GM21515 (cell line): ENCODE data around the gene CAPN14.
A peak's percentile ranks its signal among the peaks of the same experiment; 100 is the strongest.

Experiments
- ATAC-seq: cut with Tn5 transposase; IDR thresholded peaks from one replicate; pipeline ENCODE4 v1.9.1; 2021; ENCODE audit not compliant: unreplicated experiment

The CAPN14 gene

DNA sequence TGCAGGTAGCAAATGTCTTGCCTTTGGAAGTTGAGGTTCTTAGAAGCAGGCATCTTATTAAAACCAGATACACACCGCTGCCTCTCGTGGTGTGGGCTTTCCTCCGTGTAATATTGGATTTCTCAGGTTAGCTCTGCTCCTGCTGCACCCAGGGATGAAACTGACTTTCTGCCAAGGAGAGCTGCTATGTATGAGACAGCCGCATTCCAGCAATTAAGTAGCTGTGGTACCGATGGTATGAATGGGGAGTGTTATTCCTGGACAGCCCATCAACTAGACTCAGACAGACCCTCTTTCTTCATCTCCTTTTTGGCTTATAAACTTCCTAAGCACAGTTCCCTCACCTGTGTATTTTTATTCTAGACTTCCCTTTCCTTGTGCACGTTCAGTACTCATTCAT lies 9.8 kb upstream of the CAPN14 start:
- no peak for ATAC-seq

- no peak for ATAC-seq
Observed at GRCh38 chr2:31226266-31226665, 9.0 kb upstream of the CAPN14 start.

DNA sequence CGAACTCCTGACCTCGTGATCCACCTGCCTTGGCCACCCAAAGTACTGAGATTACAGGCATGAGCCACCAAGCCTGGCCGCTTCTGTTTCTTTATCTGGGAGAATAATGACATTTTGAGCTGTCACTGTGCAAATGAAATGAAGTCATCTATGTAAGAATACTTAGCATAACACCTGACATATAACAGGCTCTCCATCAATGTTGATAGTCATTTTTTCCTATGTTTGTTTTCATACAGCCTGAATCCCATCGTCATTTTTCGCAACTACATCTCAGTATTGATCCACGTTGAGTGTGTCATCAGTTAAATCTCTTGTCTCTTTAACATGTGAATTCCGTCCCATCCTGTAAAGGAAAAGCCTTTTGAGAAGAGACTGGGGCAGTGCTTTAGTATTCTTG lies 6.4 kb upstream of the CAPN14 start:
- ATAC-seq = no peak

DNA sequence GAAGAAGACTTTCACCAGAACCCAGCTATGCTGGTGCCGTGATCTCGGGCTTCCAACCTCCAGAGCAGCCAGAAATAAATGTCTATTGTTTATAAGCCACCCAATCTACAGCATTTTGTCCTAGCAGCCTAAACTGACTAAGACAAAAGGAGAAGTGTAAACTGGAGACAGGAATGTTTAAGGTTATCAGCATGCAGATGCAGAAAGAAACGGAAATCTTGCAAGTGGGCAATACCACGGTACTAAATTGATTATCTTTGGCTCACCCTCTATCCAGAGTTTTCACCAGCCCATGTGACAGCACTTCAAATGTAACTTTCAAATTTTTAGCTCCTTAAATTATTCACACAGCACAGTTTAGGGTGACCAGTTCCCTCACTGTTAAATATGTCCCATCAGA lies 5.7 kb upstream of the CAPN14 start:
- ATAC-seq = no peak

DNA sequence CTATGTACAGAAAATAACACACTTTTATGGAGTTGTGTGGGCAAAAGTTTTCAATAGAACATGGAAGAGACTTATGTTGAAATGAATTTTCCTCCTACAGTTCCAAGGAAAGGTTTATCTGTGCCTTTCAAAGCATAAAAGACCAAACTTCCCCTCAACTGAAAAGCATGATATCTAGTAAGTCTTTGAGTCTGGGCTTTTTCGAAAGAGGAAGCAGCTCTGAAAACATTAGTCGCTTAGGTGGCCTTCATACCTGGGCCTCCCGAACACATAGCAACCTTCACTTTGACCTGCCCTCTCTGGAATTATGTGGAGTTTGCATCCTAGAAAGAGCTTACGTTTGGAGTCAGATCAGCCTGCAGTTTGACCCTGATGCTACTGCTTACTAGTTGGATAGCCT lies 4.8 kb upstream of the CAPN14 start:
- no peak for ATAC-seq

- ATAC-seq = no peak
Observed at GRCh38 chr2:31221544-31221943, 4.2 kb upstream of the CAPN14 start.

DNA sequence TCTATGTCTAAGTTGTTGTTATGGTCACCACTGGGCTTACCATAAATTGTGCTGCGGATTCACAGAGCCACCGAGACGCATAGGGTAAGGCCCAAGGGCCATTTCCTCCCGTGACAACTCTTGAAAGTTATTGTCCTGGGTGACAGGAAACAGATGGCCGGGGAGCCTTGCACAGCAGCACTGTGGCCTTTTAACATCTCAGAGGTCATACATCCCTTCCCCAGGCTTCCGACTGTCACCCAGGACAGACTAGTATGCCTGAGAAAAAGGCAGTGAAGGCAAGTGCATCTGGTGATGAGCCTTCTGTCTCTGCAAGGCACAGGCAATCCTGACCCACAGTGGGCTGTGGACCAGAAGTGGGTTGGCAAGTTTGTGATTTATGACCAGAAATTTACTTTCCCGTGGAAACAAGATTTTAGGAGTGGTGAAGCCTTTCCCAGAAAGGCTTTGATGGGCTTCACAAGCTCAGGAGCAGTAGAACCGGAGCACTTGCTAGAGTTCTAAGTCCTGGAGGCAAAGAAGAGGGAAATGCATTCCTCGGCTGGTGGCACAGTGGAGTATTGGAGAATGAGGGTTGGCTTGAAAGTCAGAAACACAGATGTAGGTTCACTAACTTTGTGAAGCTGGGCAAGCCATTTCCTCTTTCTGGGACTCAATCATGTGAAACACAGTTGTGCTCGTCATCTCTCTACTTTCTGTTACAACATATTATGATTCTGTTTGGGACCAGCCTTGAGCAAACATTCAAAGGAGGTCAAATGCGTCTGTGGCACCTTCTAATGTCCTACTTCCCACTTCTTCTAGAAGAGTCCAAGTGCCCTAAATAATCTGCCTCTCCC lies 2.0 kb upstream of the CAPN14 start:
- ATAC-seq = peak; percentile 74

GRCh38 chr2:31216734-31217133 lies 581 bp downstream of the CAPN14 start:
- peak; percentile 57 for ATAC-seq

- no peak for ATAC-seq
Observed at GRCh38 chr2:31214444-31214915, 2.8 kb downstream of the CAPN14 start.

- no peak for ATAC-seq
Observed at GRCh38 chr2:31213601-31214443, 3.5 kb downstream of the CAPN14 start.

DNA sequence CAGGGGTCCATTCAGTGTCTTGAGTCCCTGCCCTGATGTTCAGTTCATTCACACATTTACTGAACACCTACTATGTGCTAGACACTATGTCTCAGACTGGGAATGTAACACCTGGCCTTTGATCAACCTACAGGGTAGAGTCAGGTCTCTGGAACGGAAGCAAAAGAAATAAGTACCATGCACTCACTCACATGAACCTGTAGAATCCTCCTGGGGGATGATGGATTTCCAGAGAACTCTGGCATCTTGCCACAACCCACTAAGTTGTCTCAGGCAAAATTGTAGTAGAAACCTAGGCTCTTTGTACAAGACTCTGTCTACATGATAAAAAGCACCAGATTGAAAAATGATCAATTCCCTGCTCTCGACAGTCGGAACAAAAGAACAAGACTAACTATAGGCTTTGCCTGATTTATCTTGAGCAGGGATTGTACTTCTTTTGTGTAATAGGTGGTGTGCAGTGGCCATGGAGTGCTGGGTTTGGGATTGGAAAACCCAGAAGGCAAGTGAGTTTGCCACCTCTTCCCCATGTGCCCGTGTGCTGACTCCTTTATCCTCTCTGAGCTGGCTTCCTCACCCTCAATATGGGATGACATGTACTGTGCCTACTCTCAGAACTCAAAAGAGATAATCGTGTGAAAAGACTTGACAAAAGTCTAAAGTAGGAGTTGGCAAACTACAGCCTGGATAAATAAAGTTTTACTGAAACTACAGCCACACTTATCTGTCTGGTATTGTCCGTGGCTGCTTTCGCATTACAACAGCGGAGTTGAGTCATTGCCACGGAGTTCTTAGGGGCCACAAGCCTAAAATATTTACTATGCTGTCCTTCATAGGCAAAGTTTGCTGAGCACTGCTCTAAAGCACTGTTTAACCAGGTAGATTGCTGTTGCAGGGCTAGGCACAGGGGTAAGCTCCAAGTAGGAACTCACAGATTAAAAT lies 4.4 kb downstream of the CAPN14 start:
- ATAC-seq = no peak

GRCh38 chr2:31208240-31208639 lies 9.1 kb downstream of the CAPN14 start:
- no peak for ATAC-seq

DNA sequence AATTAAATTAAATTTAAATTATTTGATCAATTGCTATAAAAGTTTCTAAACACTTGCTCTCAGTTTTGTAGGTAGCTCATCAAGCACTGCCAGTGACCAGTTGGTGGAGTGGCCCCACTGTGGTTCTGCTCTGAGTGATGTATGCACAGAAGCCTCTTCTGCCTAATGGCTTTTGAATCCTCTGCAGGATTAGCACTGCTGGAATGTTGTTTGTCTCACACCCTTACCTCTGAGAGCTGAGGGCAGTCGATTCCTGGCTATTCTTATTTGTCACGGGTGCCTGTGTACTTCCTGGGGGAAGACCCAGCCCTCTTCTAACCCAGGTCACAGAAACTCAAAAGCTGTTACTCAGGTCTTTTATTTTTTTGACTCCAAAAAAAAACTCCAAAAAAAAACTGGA lies 9.5 kb downstream of the CAPN14 start:
- no peak for ATAC-seq

DNA sequence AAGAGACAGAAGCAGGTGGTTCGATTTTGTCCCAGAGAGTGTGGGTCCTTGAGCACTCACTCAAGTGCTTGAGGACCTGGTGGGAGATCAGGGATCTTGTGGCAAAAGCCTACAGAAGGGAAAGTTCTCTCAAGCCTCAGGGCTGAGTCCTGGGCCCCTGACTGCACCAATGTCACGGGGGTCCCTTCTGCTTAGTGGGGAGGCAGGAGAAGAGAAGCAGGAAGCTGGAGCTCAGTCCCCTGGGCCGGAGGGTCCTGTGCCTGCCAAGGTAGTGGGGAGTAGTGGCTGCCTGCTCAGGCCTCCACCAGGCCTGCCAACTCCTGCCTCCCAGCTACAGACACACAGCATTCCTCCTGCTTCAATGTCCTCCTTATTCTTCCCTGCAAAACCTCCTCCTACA lies 11.7 kb downstream of the CAPN14 start:
- no peak for ATAC-seq

DNA sequence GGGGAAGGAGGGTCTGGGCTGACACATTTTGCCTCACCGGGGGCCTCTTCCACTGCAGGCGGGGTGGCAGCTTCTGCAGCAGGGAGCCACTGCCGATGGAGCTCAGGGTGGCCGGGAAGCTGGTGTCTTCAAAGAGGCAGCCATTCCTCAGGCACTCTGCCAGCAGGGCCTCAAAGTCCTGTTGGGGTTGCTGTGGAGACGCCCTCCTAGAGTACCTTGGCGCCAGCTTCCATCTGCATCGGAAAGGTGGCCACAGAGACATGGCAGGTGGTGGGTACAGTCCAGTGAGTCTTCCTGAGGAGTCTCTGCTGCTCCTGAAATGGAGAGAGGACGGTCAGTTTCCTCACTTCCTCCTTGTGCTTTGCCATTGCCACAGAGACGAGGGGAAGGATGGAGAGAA lies 12.1 kb downstream of the CAPN14 start:
- ATAC-seq = no peak

DNA sequence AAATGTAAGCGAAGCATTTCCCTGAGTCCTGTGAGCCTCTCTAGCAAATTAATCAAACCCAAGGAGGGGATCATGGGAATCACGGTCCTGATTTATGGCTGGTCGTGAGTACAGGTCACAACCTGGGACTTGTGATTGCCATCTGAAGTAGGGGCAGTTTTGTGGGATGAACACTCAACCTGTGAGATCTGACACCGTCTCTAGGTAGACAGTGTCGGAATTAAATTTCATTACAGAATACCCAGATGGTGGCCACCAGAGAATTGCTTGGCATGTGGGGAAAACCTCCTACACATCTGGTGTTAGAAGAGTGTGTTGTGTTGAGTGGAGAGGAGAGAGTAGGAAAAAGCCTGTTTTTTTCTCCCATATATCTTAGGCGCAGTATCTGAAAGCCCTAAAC lies 12.5 kb downstream of the CAPN14 start:
- no peak for ATAC-seq

DNA sequence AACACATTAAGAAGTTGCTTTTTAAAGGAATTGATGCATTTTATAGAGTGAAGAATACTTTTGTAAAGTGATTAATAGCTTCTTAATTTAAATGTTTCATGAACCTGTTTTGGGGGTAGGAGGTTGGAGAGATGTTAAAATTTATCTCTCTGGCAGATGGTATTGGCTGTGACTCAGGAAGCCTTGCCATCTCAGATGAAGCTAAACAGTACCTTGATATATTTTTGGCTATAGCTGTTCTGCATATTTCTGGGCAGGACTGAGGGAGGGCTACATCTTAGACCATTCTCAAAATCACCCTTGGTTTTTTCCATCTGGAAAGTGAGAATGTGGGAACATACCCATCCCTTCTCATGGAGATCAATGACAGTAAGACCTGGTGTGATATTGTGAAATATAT lies 13.4 kb downstream of the CAPN14 start:
- ATAC-seq = no peak

GRCh38 chr2:31202833-31203232 lies 14.5 kb downstream of the CAPN14 start:
- ATAC-seq = no peak

DNA sequence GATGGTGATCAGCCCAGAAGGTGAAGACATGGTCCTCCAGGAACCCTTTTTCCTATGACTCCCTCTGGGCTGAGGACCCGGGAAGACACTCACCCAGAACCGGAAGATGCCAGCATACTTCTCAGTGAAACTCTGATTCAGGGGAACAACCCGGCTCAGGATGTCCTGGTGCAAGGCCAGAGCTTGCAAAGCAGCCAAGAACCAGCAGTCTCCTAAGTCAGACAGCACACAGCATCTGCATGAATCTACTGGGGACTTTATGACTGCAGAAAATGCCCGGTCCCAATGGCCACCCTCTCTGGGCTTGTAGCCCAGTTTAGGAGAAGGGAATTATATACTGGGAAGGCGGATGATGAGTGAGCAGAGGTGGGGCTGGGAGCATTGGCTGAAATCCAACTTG lies 15.3 kb downstream of the CAPN14 start:
- ATAC-seq = no peak

DNA sequence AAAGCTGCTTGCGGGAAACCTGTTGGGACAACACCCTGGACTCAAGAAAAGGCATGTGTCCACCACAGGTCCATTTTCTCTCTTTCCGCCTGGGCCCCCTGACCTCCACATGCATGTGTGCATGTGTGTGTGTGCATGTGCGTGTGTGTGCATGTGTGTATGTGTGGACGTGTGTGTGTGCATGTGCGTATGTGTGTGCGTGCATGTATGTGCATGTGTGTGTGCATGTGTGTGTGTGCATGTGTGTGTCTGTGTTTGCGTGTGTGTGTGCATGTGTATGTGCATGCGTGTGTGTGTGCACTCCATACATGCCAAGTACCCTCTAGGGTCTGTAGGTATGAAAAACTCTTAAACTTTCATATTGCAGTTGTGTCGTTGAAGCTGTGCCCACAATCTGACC lies 16.3 kb downstream of the CAPN14 start:
- ATAC-seq = no peak

GRCh38 chr2:31199206-31199605 lies 18.1 kb downstream of the CAPN14 start:
- no peak for ATAC-seq
